ENCODE measurements around the gene NDUFS6. TPM values are rescaled to one million over a fixed set of nuclear protein-coding genes. Genes with fewer than 3 reads are reported as not detected.
"Not testable (repeated sequence)": the region's sequence is repeated elsewhere in the genome, so short reads cannot be mapped to it uniquely, and the experiment has no call there.

The NDUFS6 gene
- total and polyA plus RNA-seq, 11 donors, result 55.9 to 311 (median 95.9) TPM

GRCh38 chr5:1840741-1841521 lies 39.7 kb downstream of the NDUFS6 start:
- no peak overlapping the region for H3K4me3 ChIP-seq
- H3K9me3 ChIP-seq, result no peaks in the 10 kb centered on the region
- peaks cover 0 to 18% (median 5%) of the 10 kb centered on the region in 9 donors for H3K27me3 ChIP-seq
- H3K4me1 ChIP-seq, result peaks cover 0 to 24% (median 4%) of the 10 kb centered on the region in 12 donors
- ATAC-seq (peak; percentile 76 to 89 (median 88)), DNase-seq (peak in 4 of 5 donors; percentile 45 to 80 (median 58))
- H3K36me3 ChIP-seq, result no peaks in the 10 kb centered on the region
- WGBS, 4 donors, result 25 to 44% (median 27%) methylated on average over 12 to 31 of the region's 31 CpGs
- peak overlapping the region in 11 of 12 donors; percentile 4 to 80 (median 65) for H3K27ac ChIP-seq
- TF ChIP-seq, protein P1, sequence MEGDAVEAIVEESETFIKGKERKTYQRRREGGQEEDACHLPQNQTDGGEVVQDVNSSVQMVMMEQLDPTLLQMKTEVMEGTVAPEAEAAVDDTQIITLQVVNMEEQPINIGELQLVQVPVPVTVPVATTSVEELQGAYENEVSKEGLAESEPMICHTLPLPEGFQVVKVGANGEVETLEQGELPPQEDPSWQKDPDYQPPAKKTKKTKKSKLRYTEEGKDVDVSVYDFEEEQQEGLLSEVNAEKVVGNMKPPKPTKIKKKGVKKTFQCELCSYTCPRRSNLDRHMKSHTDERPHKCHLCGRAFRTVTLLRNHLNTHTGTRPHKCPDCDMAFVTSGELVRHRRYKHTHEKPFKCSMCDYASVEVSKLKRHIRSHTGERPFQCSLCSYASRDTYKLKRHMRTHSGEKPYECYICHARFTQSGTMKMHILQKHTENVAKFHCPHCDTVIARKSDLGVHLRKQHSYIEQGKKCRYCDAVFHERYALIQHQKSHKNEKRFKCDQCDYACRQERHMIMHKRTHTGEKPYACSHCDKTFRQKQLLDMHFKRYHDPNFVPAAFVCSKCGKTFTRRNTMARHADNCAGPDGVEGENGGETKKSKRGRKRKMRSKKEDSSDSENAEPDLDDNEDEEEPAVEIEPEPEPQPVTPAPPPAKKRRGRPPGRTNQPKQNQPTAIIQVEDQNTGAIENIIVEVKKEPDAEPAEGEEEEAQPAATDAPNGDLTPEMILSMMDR (IDR thresholded peaks at IDR 0.05), result no peak
- TF ChIP-seq POLR2A (IDR thresholded peaks at IDR 0.05), result no peak
- intact Hi-C loops (cut with DNase I), result no loop called here

GRCh38 chr5:1842004-1842819 lies 41.0 kb downstream of the NDUFS6 start:
- TF ChIP-seq, protein P1 (IDR thresholded peaks at IDR 0.05), result no peak
- TF ChIP-seq POLR2A (IDR thresholded peaks at IDR 0.05), result no peak
- H3K4me1 ChIP-seq, result peaks cover 0 to 17% (median 4%) of the 10 kb centered on the region in 12 donors
- no peak overlapping the region for H3K27ac ChIP-seq
- no peak for ATAC-seq
- H3K9me3 ChIP-seq, result no peaks in the 10 kb centered on the region
- H3K36me3 ChIP-seq, result no peaks in the 10 kb centered on the region
- intact Hi-C loops (cut with DNase I), result no loop called here
- peaks cover 0 to 18% (median 5%) of the 10 kb centered on the region in 9 donors for H3K27me3 ChIP-seq
- no peak overlapping the region for H3K4me3 ChIP-seq
- WGBS, 4 donors, result 74 to 84% (median 78%) methylated on average over 17 of the region's 17 CpGs
- no peak for DNase-seq

DNA sequence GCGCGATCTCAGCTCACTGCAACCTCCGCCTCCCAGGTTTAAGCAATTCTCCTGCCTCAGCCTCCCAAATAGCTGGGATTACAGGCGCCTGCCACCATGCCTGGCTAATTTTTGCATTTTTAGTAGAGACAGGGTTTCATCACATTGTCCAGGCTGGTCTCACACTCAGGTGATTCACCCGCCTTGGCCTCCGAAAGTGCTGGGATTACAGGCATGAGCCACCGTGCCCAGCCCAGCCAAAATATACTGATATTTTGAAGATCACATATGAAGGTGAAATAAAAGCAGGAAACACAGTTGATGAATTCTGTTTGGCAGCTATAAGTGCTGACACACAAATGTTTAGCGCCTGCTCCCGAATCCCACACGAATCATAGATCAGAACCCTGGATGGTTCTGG lies 42.6 kb downstream of the NDUFS6 start:
- peak in 1 of 5 donors; percentile 2 for DNase-seq
- H3K27me3 ChIP-seq, result peaks cover 0 to 18% (median 5%) of the 10 kb centered on the region in 9 donors
- H3K36me3 ChIP-seq; H3K27ac ChIP-seq; H3K4me3 ChIP-seq; H3K9me3 ChIP-seq; ATAC-seq; intact Hi-C loops (cut with DNase I): not testable (repeated sequence)
- 86 to 93% (median 90%) methylated on average over 10 of the region's 10 CpGs for WGBS, 4 donors
- peaks cover 0 to 12% (median 4%) of the 10 kb centered on the region in 12 donors for H3K4me1 ChIP-seq

- no peak overlapping the region for H3K4me3 ChIP-seq
- DNase-seq, result no peak
- peaks cover 0 to 22% (median 5%) of the 10 kb centered on the region in 9 donors for H3K27me3 ChIP-seq
- ATAC-seq, result no peak
- H3K36me3 ChIP-seq, result no peaks in the 10 kb centered on the region
- WGBS, 4 donors, result 93 to 95% (median 94%) methylated on average over 5 of the region's 5 CpGs
- intact Hi-C loops (cut with DNase I), result no loop called here
- H3K27ac ChIP-seq, result no peak overlapping the region
- no peaks in the 10 kb centered on the region for H3K9me3 ChIP-seq
- H3K4me1 ChIP-seq, result peaks cover 0 to 12% (median 4%) of the 10 kb centered on the region in 12 donors
- TF ChIP-seq POLR2A (IDR thresholded peaks at IDR 0.05), result no peak
- TF ChIP-seq, protein P1 (IDR thresholded peaks at IDR 0.05), result no peak
These were observed 43.7 kb downstream of the NDUFS6 start for GRCh38 chr5:1844708-1845436.

All from heart left ventricle (tissue), 16 donors.